ENCODE results near the gene CELF2.

DNA sequence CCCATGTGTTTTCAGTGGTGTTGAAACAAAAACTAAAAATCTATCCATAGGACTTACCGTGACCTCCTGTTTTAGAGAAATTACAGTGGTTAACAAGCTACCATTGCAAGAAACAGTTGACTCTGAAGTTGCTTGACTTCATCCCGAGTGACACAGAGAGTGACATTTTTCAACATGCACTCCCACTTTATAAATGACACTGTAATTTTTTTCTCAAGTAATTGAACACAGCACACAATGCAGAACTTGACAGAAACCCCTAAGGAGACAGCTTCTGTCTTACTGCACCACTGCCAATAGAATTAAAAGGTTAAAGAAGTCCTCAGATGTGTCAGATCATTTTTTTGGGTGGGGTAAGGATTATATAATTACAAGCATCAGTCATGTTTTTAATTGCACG, 246.1 kb downstream of the CELF2 start:
- TF ChIP-seq EZH2 (IDR thresholded peaks at IDR 0.05; ENCODE audit: borderline replicate concordance), result no peak
- TF ChIP-seq, protein P1, sequence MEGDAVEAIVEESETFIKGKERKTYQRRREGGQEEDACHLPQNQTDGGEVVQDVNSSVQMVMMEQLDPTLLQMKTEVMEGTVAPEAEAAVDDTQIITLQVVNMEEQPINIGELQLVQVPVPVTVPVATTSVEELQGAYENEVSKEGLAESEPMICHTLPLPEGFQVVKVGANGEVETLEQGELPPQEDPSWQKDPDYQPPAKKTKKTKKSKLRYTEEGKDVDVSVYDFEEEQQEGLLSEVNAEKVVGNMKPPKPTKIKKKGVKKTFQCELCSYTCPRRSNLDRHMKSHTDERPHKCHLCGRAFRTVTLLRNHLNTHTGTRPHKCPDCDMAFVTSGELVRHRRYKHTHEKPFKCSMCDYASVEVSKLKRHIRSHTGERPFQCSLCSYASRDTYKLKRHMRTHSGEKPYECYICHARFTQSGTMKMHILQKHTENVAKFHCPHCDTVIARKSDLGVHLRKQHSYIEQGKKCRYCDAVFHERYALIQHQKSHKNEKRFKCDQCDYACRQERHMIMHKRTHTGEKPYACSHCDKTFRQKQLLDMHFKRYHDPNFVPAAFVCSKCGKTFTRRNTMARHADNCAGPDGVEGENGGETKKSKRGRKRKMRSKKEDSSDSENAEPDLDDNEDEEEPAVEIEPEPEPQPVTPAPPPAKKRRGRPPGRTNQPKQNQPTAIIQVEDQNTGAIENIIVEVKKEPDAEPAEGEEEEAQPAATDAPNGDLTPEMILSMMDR (IDR thresholded peaks at IDR 0.05; ENCODE audit: poor library complexity), result no peak

All from hepatocyte (in vitro differentiated cells).